Activated CD8-positive, alpha-beta T cell treated with anti-CD3 and anti-CD28 coated beads, Interleukin-2, amount 10 ng/mL, durations not matched to agents 7 days and 5 days (primary cell): ENCODE measurements around the gene SPATA32. TPM values are rescaled to one million over a fixed set of nuclear protein-coding genes. Genes with fewer than 3 reads are reported as not detected.

Experiments used
- ATAC-seq: fragments of 150-1000 bp; cut with Tn5 transposase; one replicate; pipeline ENCODE4 v1.10.0; 2021; ENCODE audit warnings: moderate library complexity
- CTCF ChIA-PET: fragments of 350-600 bp; sonication (Branson Sonifier 250); formaldehyde crosslinking; loops from one replicate; lab custom pipeline; 2021; ENCODE audit warnings: antibody characterized with exemption; lab: Charles Lee
- POLR2A ChIA-PET: fragments of 350-600 bp; sonication (Branson Sonifier 250); formaldehyde crosslinking; loops from one replicate; lab custom pipeline; 2021; ENCODE audit warnings: antibody characterized with exemption; lab: Charles Lee
- DNase-seq: peaks from one replicate; pipeline ENCODE4 v3.0.0-alpha.2; 2020
- H3K27ac Mint-ChIP-seq: one replicate; pipeline ENCODE4 v1.8.0; 2021; ENCODE audit warnings: mild to moderate bottlenecking, mixed read lengths
- H3K27me3 Mint-ChIP-seq: one replicate; pipeline ENCODE4 v1.8.0; 2021; ENCODE audit warnings: low read depth, mixed read lengths
- H3K36me3 Mint-ChIP-seq: one replicate; pipeline ENCODE4 v1.8.0; 2021; ENCODE audit warnings: low read depth, mixed read lengths
- H3K4me1 Mint-ChIP-seq: one replicate; pipeline ENCODE4 v1.8.0; 2021; ENCODE audit warnings: low read depth, mixed read lengths
- H3K4me3 Mint-ChIP-seq: one replicate; pipeline ENCODE4 v1.8.0; 2021; ENCODE audit warnings: mild to moderate bottlenecking, mixed read lengths
- H3K9me3 Mint-ChIP-seq: one replicate; pipeline ENCODE4 v1.8.0; 2022; ENCODE audit warnings: mixed read lengths; ENCODE audit not compliant: insufficient read depth
- total RNA-seq, 2 experiments: library from RNA; stranded (reverse); gene quantifications; one replicate each; pipeline ENCODE4 v1.2.3, GENCODE V29; 2021

The SPATA32 gene
- total RNA-seq, 2 experiments from 2014 or later: 0.52 to 0.55 TPM

- ChIA-PET CTCF (interaction anchor here (0.8 to 12.9 kb wide), 8 partner anchors 8 to 156 kb away, joined by 3 to 410 read pairs (median 17); partner anchors contain the start of genes ACBD4, FMNL1 and HEXIM1), POLR2A (interaction anchor here (0.6 to 6.5 kb wide), 11 partner anchors 8 to 258 kb away, joined by 3 to 97 read pairs (median 6); partner anchors contain the start of genes FMNL1, HEXIM1 and MAP3K14)
- peaks cover 70% of the 10 kb centered on the region for H3K36me3 Mint-ChIP-seq
Measured at GRCh38 chr17:45228763-45229539, 32.9 kb downstream of the SPATA32 start.

GRCh38 chr17:45227926-45228762 lies 33.8 kb downstream of the SPATA32 start:
- Mint-ChIP-seq H3K36me3 (peaks cover 73% of the 10 kb centered on the region), H3K9me3 (no peaks in the 10 kb centered on the region), H3K27ac (peak overlapping the region; percentile 94), H3K27me3 (no peaks in the 10 kb centered on the region), H3K4me3 (peak overlapping the region; percentile 100), H3K4me1 (peaks cover 85% of the 10 kb centered on the region)
- ATAC-seq (no peak), DNase-seq (no peak)
- CTCF ChIA-PET: interaction anchor here (0.7 to 12.9 kb wide), 10 partner anchors 8 to 200 kb away, joined by 3 to 410 read pairs (median 7); partner anchors contain the start of genes ACBD4, FMNL1 and HEXIM1
- POLR2A ChIA-PET: interaction anchor here (0.6 to 6.5 kb wide), 15 partner anchors 7 to 981 kb away, joined by 3 to 97 read pairs (median 4); partner anchors contain the start of genes FMNL1, HEXIM1, HEXIM2 and MAP3K14

More at GRCh38 chr17:45228763-45229539, 32.9 kb downstream of the SPATA32 start:
- peak; percentile 41 for ATAC-seq
- Mint-ChIP-seq H3K27ac (peak overlapping the region; percentile 94), H3K9me3 (no peaks in the 10 kb centered on the region), H3K4me1 (peaks cover 93% of the 10 kb centered on the region), H3K4me3 (peak overlapping the region; percentile 100), H3K27me3 (no peaks in the 10 kb centered on the region)
- DNase-seq: peak; percentile 83

GRCh38 chr17:45227101-45227925 lies 34.6 kb downstream of the SPATA32 start:
- ChIA-PET POLR2A (interaction anchor here (0.7 to 9.0 kb wide), 21 partner anchors 6 to 980 kb away, joined by 3 to 132 read pairs (median 7); partner anchors contain the start of genes FMNL1, HEXIM1, HEXIM2 and MAP3K14), CTCF (interaction anchor here (0.7 to 14.2 kb wide), 13 partner anchors 6 to 201 kb away, joined by 3 to 410 read pairs (median 10); partner anchors contain the start of genes ACBD4, FMNL1 and HEXIM1)
- no peak for ATAC-seq
- DNase-seq: peak; percentile 52
- Mint-ChIP-seq H3K4me1 (peaks cover 77% of the 10 kb centered on the region), H3K4me3 (peak overlapping the region; percentile 100), H3K9me3 (no peaks in the 10 kb centered on the region), H3K27ac (peak overlapping the region; percentile 94), H3K27me3 (no peaks in the 10 kb centered on the region), H3K36me3 (peaks cover 74% of the 10 kb centered on the region)

- H3K36me3 Mint-ChIP-seq: peaks cover 69% of the 10 kb centered on the region
- POLR2A ChIA-PET: interaction anchor here (0.8 to 9.0 kb wide), 19 partner anchors 8 to 357 kb away, joined by 3 to 132 read pairs (median 5); partner anchors contain the start of genes HEXIM1 and MAP3K14
- CTCF ChIA-PET: interaction anchor here (1.0 to 14.2 kb wide), 10 partner anchors 7 to 91 kb away, joined by 3 to 410 read pairs (median 8); partner anchors contain the start of genes ACBD4 and HEXIM1
- H3K27me3 Mint-ChIP-seq: no peaks in the 10 kb centered on the region
- ATAC-seq: no peak
- H3K4me3 Mint-ChIP-seq: peak overlapping the region; percentile 100
- no peak for DNase-seq
- peak overlapping the region; percentile 94 for H3K27ac Mint-ChIP-seq
- no peaks in the 10 kb centered on the region for H3K9me3 Mint-ChIP-seq
- peaks cover 70% of the 10 kb centered on the region for H3K4me1 Mint-ChIP-seq
Measured at GRCh38 chr17:45226576-45226975, 35.3 kb downstream of the SPATA32 start.

- H3K36me3 Mint-ChIP-seq: peaks cover 67% of the 10 kb centered on the region
- H3K4me1 Mint-ChIP-seq: peaks cover 65% of the 10 kb centered on the region
Measured at GRCh38 chr17:45225964-45226530, 35.8 kb downstream of the SPATA32 start.

GRCh38 chr17:45225051-45225700 lies 36.7 kb downstream of the SPATA32 start:
- ChIA-PET POLR2A (interaction anchor here (0.7 to 9.0 kb wide), 16 partner anchors 9 to 165 kb away, joined by 3 to 132 read pairs (median 6); partner anchors contain the start of genes HEXIM1 and MAP3K14), CTCF (interaction anchor here (0.6 to 14.2 kb wide), 12 partner anchors 8 to 94 kb away, joined by 3 to 410 read pairs (median 8); partner anchors contain the start of genes ACBD4 and HEXIM1)
- ATAC-seq (no peak), DNase-seq (peak; percentile 42)
- Mint-ChIP-seq H3K9me3 (no peaks in the 10 kb centered on the region), H3K4me1 (peaks cover 61% of the 10 kb centered on the region), H3K4me3 (peak overlapping the region; percentile 100), H3K27me3 (no peaks in the 10 kb centered on the region), H3K36me3 (peaks cover 71% of the 10 kb centered on the region), H3K27ac (peak overlapping the region; percentile 94)

More at GRCh38 chr17:45225964-45226530, 35.8 kb downstream of the SPATA32 start:
- CTCF ChIA-PET: interaction anchor here (0.6 to 14.2 kb wide), 14 partner anchors 7 to 93 kb away, joined by 3 to 410 read pairs (median 5); partner anchors contain the start of genes ACBD4 and HEXIM1
- Mint-ChIP-seq H3K9me3 (no peaks in the 10 kb centered on the region), H3K27me3 (no peaks in the 10 kb centered on the region), H3K27ac (peak overlapping the region; percentile 94), H3K4me3 (peak overlapping the region; percentile 100)
- POLR2A ChIA-PET: interaction anchor here (0.7 to 9.0 kb wide), 23 partner anchors 9 to 358 kb away, joined by 3 to 132 read pairs (median 4); partner anchors contain the start of genes HEXIM1 and MAP3K14
- DNase-seq: peak; percentile 99
- peak; percentile 58 for ATAC-seq

- H3K9me3 Mint-ChIP-seq: no peaks in the 10 kb centered on the region
- ATAC-seq (peak; percentile 9), DNase-seq (peak; percentile 62)
- POLR2A ChIA-PET: interaction anchor here (0.6 to 9.0 kb wide), 5 partner anchors 10 to 91 kb away, joined by 3 to 132 read pairs (median 71); partner anchors contain the start of genes HEXIM1 and MAP3K14
- H3K27ac Mint-ChIP-seq: peak overlapping the region; percentile 94
- CTCF ChIA-PET: interaction anchor here (2.8 to 14.2 kb wide), 4 partner anchors 9 to 89 kb away, joined by 13 to 410 read pairs (median 46); partner anchors contain the start of genes ACBD4 and HEXIM1
- peaks cover 61% of the 10 kb centered on the region for H3K4me1 Mint-ChIP-seq
- H3K27me3 Mint-ChIP-seq: no peaks in the 10 kb centered on the region
- H3K36me3 Mint-ChIP-seq: peaks cover 71% of the 10 kb centered on the region
- peak overlapping the region; percentile 100 for H3K4me3 Mint-ChIP-seq
Measured at GRCh38 chr17:45224671-45225050, 37.2 kb downstream of the SPATA32 start.

GRCh38 chr17:45223539-45224528 lies 38.1 kb downstream of the SPATA32 start:
- ChIA-PET CTCF (interaction anchor here (1.1 to 14.2 kb wide), 8 partner anchors 10 to 161 kb away, joined by 4 to 410 read pairs (median 45); partner anchors contain the start of genes ACBD4, HEXIM1 and MAP3K14), POLR2A (interaction anchor here (0.6 to 9.0 kb wide), 8 partner anchors 7 to 172 kb away, joined by 3 to 132 read pairs (median 39); partner anchors contain the start of genes HEXIM1 and MAP3K14)
- peaks cover 61% of the 10 kb centered on the region for H3K4me1 Mint-ChIP-seq
- H3K9me3 Mint-ChIP-seq: no peaks in the 10 kb centered on the region
- H3K27me3 Mint-ChIP-seq: no peaks in the 10 kb centered on the region
- H3K27ac Mint-ChIP-seq: peak overlapping the region; percentile 94
- DNase-seq (peak; percentile 66), ATAC-seq (no peak)
- H3K4me3 Mint-ChIP-seq: peak overlapping the region; percentile 100
- H3K36me3 Mint-ChIP-seq: peaks cover 75% of the 10 kb centered on the region
